ENCODE data around the gene RWDD4.

GRCh38 chr4:183610613-183611012 lies 48.4 kb downstream of the RWDD4 start:
- TF ChIP-seq CTCF (IDR thresholded peaks at IDR 0.05; ENCODE audit: low read depth, low read length) (no peak), POLR2A (IDR thresholded peaks at IDR 0.05; ENCODE audit: extremely low read depth, insufficient read length) (no peak), MYC (IDR thresholded peaks at IDR 0.05; ENCODE audit: low read depth, low read length) (no peak)
- TF ChIP-seq, protein P1, sequence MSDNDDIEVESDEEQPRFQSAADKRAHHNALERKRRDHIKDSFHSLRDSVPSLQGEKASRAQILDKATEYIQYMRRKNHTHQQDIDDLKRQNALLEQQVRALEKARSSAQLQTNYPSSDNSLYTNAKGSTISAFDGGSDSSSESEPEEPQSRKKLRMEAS (IDR thresholded peaks at IDR 0.05; ENCODE audit: low read depth, low read length), result no peak
